Body of pancreas (tissue), 4 donors: ENCODE results near the gene CIRBP. TPM values are rescaled to one million over a fixed set of nuclear protein-coding genes. Genes with fewer than 3 reads are reported as not detected.

Experiments used
- ATAC-seq: fragments of 150-250 bp; one replicate; pipeline ENCODE4 v1.9.1; 2016
- DNase-seq, 4 donors: peaks; one replicate each; pipeline ENCODE4 v3.0.0-alpha.2; 2019
- H3K27ac ChIP-seq, 4 donors: fragments of 200-600 bp; sonication (generic); 1 replicate in 3 of 4; 2 replicates in 1 of 4; pipeline versions ENCODE4 v1.5.1 to v1.6.1; 2016 to 2019; ENCODE audit warnings: mild to moderate bottlenecking in 1 of 4, mixed read lengths in 1 of 4, moderate library complexity in 1 of 4
- H3K27me3 ChIP-seq, 2 donors: fragments of 200-600 bp; sonication (generic); one replicate each; pipeline ENCODE4 v1.6.0; 2016; ENCODE audit warnings: mild to moderate bottlenecking in 1 of 2
- H3K36me3 ChIP-seq, 2 donors: fragments of 200-600 bp; sonication (generic); replicated peaks in 1 of 2; 2 replicates each; pipeline ENCODE4 v1.5.1; 2016; ENCODE audit warnings: low read depth in 2 of 2; ENCODE audit not compliant: insufficient read depth in 1 of 2
- H3K4me1 ChIP-seq: fragments of 200-600 bp; sonication (generic); one replicate; pipeline ENCODE4 v1.6.0; 2016
- H3K4me3 ChIP-seq, 2 donors: fragments of 200-600 bp; sonication (generic); 1 replicate in 1 of 2; 2 replicates in 1 of 2; pipeline ENCODE4 v1.5.1; 2016 to 2019
- H3K9me3 ChIP-seq, 3 donors: fragments of 200-600 bp; sonication (generic); 1 replicate in 2 of 3; 2 replicates in 1 of 3; pipeline ENCODE4 v1.5.1; 2016
- CTCF ChIP-seq, 7 experiments: fragments of 450-650 bp in 4 of 7; fragments of 200-600 bp in 3 of 7; sonication (generic) in 3 of 7; IDR thresholded peaks; one replicate each; pipeline ENCODE4 v1.5.1; 2016 to 2019; ENCODE audit warnings: antibody characterized with exemption in 7 of 7
- POLR2A ChIP-seq, 3 donors: fragments of 450-650 bp; IDR thresholded peaks; one replicate each; pipeline ENCODE4 v1.6.1; 2016; ENCODE audit warnings: antibody characterized with exemption in 3 of 3, mild to moderate bottlenecking in 2 of 3
- WGBS, 2 donors: methylation state at CpG; one replicate each; pipeline ENCODE4 v1.1.5; 2017; 5-methylcytosine and 5-hydroxymethylcytosine counted together
- intact Hi-C: fragments of 100-400 bp; cut with DNase I; formaldehyde crosslinking; loops from one replicate; pipeline ENCODE4 v1.15.1; 2023
- total RNA-seq, 2 donors: library from RNA; depleted of rRNA; stranded (reverse); fragments of >200 nt; gene quantifications; one replicate each; pipeline ENCODE4 v1.1.0, GENCODE V29; 2016

The CIRBP gene
- total RNA-seq, 2 donors from 2014 or later, result 582 to 630 TPM

- peak in 1 of 4 donors; percentile 38 for DNase-seq
- WGBS, 2 donors, result 0 to 1% methylated on average over 11 to 55 of the region's 60 CpGs
- Histone ChIP-seq H3K27ac (no peak overlapping the region), H3K4me3 (no peak overlapping the region), H3K4me1 (peaks cover 57% of the 10 kb centered on the region), H3K27me3 (no peaks in the 10 kb centered on the region), H3K36me3 (no peaks in the 10 kb centered on the region), H3K9me3 (no peaks in the 10 kb centered on the region)
- intact Hi-C loops, result no loop called here
- TF ChIP-seq CTCF (IDR thresholded peaks at IDR 0.05) (no peak), POLR2A (IDR thresholded peaks at IDR 0.05) (no peak)
- no peak for ATAC-seq
Measured at GRCh38 chr19:1237027-1237659, 32.0 kb upstream of the CIRBP start.

DNA sequence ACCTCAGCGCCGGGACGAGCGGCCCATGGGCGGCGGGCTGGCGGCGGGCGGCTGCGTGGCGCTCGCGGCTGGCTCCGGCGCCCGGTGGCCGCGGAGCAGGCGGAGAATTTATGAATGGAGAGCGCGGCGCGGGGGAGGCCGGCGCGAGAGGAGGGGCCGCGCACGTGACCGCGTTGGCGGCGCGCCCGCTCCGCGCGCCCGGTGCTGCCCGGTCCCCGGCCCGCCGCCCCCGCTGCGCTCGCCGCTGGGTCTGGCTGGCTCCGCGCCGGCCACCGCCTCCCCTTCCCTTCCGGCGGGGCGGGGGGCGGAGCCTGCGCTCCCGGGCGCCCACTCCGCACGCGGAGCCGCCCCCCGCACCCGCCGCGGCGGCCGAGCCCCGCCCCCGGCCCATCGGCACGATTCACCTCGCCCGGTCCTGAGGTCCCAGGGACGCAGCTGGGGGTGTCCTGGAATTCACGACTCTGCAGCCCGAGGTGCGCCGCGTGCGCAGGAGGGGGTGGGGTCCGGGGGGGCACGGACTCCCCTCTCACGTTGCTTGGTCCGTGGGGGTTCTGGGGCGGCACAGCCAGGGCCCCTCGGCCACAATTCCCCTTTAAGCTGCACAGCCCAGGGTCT is 31.3 kb upstream of the CIRBP start, which contains the start of gene CBARP:
Gene CBARP, minus strand, starts transcription at position 252 of the 615 bp plus-strand sequence. CDS start 1,905 bp downstream, outside the sequence.
- Histone ChIP-seq H3K4me1 (peaks cover 57% of the 10 kb centered on the region), H3K9me3 (no peaks in the 10 kb centered on the region), H3K4me3 (no peak within 1 kb of the TSS), H3K27ac (peak within 1 kb of the TSS in 1 of 4 donors; percentile 81), H3K27me3 (no peaks in the 10 kb centered on the region), H3K36me3 (no peaks in the 10 kb centered on the region)
- DNase-seq, result peak in 2 of 4 donors; percentile 40 to 65
- no peak for TF ChIP-seq POLR2A (IDR thresholded peaks at IDR 0.05)
- 0% methylated on average over 31 of the region's 87 CpGs; no CpG with 5 or more reads in 1 of the 2 donors for WGBS, 2 donors
- intact Hi-C loops, result no loop called here
- ATAC-seq, result peak; percentile 2

DNA sequence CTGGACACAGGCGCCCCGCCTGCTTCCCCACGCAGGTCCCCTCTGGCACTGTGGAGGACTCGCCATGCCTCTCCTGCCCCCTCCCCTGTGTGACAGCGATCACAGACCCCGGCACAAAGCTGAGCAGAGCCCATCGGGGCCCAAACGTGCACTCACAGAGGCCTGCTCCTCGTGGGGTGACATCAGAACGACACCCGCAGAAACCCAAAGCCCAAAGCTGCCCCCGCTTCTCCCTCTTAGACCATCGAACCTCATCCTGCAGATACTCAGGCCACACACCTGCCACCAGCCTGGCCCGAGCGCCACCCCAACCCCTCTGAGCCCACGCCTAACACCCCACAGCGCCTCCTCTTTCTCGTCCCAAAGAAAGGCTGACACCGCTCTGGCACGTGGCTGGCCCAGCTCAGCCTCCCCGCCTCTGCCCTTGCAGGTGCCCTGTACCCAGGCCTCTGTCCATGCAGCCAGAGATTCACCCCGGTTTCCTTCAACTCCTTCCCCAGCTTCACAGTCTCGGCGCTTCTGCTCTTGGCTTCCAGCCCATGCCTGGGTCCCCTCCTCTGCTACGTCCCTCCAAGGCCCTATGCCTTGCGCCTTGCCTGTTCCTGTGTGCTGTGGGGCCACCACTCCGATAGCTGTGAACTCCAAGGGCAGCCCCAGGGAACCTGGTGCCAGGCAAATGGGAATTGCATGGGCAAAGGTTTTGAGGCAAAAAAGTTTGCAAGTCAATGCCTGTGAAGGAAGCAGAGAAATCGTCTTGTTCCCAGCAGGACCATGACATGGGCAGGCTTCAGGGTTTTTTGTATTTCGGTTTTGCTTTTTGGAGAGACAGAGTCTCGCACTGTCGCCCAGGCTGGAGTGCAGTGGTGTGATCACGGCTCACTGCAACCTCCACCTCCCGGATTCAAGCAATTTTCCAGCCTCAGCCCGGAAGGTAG is 30.5 kb upstream of the CIRBP start:
- Histone ChIP-seq H3K9me3 (no peaks in the 10 kb centered on the region), H3K36me3 (no peaks in the 10 kb centered on the region), H3K4me3 (no peak overlapping the region), H3K27ac (peak overlapping the region in 1 of 4 donors; percentile 81), H3K4me1 (peaks cover 57% of the 10 kb centered on the region), H3K27me3 (no peaks in the 10 kb centered on the region)
- DNase-seq (no peak), ATAC-seq (no peak)
- no peak for TF ChIP-seq CTCF (IDR thresholded peaks at IDR 0.05)
- TF ChIP-seq POLR2A (IDR thresholded peaks at IDR 0.05), result no peak
- 70 to 78% methylated on average over 32 to 34 of the region's 34 CpGs for WGBS, 2 donors
- intact Hi-C loops, result no loop called here

- no peaks in the 10 kb centered on the region for H3K27me3 ChIP-seq
- DNase-seq (no peak), ATAC-seq (no peak)
- TF ChIP-seq CTCF (IDR thresholded peaks at IDR 0.05) (no peak), POLR2A (IDR thresholded peaks at IDR 0.05) (no peak)
- intact Hi-C loops, result no loop called here
- peak overlapping the region; percentile 26 to 100 (median 80) for H3K27ac ChIP-seq
- H3K4me3 ChIP-seq, result no peak overlapping the region
- WGBS, 2 donors, result 78 to 84% methylated on average over 9 to 11 of the region's 11 CpGs
- H3K9me3 ChIP-seq, result no peaks in the 10 kb centered on the region
- H3K36me3 ChIP-seq, result no peaks in the 10 kb centered on the region
- H3K4me1 ChIP-seq, result peaks cover 57% of the 10 kb centered on the region
Measured at GRCh38 chr19:1239420-1239795, 29.7 kb upstream of the CIRBP start.
